Upper lobe of left lung (tissue), 4 donors: ENCODE results near the gene GTPBP1.

Source experiments
- EP300 ChIP-seq, 4 donors: sonication (generic); formaldehyde crosslinking; IDR thresholded peaks; one replicate each; pipeline ENCODE4 v1.5.1; 2017; ENCODE audit warnings: antibody characterized with exemption in 4 of 4, control low read depth in 2 of 4
- POLR2A ChIP-seq, 4 donors: fragments of 450-650 bp; IDR thresholded peaks; one replicate each; pipeline ENCODE4 v1.5.1; 2016 to 2017; ENCODE audit warnings: antibody characterized with exemption in 4 of 4, mild to moderate bottlenecking in 2 of 4
- POLR2AphosphoS5 ChIP-seq, 2 donors: sonication (generic); formaldehyde crosslinking; IDR thresholded peaks; one replicate each; pipeline ENCODE4 v1.5.1; 2017; ENCODE audit warnings: antibody characterized with exemption in 2 of 2
- TF ChIP-seq, protein P1 (sequence below), 6 experiments: fragments of 450-650 bp in 4 of 6; fragments of 200-600 bp in 2 of 6; sonication (generic) in 2 of 6; IDR thresholded peaks; one replicate each; pipeline ENCODE4 v1.5.1; 2016 to 2019; ENCODE audit warnings: antibody characterized with exemption in 6 of 6

DNA sequence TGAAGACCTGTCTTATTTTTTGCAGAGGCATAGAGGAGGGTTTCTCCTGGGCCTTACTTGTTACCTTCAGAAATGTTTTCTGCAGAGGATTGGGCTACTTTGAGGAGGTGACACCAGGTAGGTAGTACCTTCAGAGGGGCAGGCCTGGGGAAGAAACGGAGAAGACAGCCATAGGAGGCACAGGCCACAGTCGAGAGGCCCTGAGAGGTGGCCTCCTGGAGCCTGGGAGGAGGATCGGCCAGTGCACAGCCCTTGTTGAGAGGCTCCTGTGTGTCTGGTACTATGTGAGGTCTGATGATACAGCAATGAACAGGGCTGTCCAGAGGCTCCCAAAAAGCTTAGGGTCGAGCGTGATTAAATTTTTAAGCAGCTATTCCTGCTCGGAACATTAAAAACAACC, 11.5 kb downstream of the GTPBP1 start:
- TF ChIP-seq POLR2A (IDR thresholded peaks at IDR 0.05) (no peak), EP300 (IDR thresholded peaks at IDR 0.05) (no peak), POLR2AphosphoS5 (IDR thresholded peaks at IDR 0.05) (no peak)
- TF ChIP-seq, protein P1, sequence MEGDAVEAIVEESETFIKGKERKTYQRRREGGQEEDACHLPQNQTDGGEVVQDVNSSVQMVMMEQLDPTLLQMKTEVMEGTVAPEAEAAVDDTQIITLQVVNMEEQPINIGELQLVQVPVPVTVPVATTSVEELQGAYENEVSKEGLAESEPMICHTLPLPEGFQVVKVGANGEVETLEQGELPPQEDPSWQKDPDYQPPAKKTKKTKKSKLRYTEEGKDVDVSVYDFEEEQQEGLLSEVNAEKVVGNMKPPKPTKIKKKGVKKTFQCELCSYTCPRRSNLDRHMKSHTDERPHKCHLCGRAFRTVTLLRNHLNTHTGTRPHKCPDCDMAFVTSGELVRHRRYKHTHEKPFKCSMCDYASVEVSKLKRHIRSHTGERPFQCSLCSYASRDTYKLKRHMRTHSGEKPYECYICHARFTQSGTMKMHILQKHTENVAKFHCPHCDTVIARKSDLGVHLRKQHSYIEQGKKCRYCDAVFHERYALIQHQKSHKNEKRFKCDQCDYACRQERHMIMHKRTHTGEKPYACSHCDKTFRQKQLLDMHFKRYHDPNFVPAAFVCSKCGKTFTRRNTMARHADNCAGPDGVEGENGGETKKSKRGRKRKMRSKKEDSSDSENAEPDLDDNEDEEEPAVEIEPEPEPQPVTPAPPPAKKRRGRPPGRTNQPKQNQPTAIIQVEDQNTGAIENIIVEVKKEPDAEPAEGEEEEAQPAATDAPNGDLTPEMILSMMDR (IDR thresholded peaks at IDR 0.05), result no peak
